GM21360 (cell line): ENCODE results near the gene ATP2A2.
"Not testable (repeated sequence)": the region's sequence is repeated elsewhere in the genome, so short reads cannot be mapped to it uniquely, and the experiment has no call there.

ENCODE experiments used
- ATAC-seq: cut with Tn5 transposase; IDR thresholded peaks from one replicate; pipeline ENCODE4 v1.9.1; 2021; ENCODE audit warnings: mild to moderate bottlenecking, moderate library complexity; ENCODE audit not compliant: unreplicated experiment

The ATP2A2 gene

DNA sequence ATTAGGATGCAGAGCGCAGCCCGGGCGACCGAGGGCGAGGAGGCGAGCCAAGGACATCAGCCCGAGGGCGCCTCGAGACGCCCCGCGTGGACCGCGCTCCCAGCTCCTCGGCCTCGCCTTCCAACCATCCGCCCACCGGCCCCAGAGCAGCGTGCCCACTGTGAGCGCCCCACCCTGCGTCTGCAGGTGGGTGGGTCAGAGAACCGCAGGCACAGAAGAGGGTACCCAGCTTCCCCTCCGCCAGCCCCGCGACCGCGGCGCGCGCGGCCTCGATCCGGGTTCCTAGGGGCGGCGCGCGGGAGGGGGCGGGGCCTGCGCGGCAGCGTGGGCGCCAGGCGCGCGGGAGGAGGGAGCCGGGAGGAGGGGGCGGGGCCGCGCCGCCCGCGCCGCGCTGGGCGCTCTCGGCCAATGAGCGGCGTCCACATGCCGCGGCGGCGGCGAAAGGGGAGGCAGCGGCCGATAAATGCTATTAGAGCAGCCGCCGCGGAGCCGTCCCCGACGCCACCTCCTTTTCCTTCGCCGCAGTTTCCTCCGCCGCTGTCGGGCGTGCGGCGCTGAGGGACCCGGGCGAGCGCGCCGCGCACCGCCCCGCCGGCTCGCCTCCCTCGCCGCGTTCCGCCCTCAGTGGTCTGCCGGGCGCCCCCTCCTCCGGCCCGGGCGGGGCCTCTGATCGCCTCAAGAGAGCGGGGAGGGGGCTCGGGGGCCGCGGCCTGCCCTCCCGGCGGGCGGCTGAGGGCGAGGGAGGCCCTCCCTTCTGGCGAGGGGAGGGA lies at the start of gene ATP2A2:
Gene ATP2A2 (plus strand): TSS at position 469 of the 770 bp plus-strand sequence. CDS start 543 bp downstream, outside the sequence.
- peak; percentile 74 for ATAC-seq

DNA sequence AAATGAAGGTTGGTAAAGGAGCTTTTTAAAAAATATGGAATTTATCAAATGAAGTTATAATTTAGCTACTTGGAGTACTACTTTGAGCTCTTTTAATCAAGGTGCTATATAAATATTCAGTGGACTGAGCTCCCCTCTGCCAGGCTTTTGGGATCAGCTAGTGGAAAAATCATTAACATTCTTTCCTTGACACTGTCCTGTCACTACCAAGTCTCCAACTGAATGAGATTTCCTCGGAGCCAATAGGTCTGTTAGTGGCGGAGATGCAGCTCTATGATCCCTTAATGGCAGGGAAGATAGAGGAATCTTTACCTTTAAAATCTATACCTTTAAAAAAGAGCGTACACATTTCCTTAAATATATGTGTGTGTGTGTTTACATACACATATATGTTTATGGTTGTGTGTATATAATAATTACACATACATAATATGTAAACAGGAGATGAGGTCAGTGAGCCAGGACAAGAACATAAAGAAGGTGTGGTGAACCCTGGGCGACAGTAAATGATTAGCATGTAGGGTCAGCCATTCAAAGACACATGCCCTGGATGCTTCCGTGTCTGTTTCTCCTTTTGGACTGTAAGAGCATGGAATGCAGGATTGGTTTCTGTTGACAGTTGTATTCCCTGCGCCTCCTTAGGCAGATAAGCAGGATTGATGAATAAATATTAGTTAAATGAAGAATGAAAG lies 47.7 kb upstream of the ATP2A2 start:
- no peak for ATAC-seq

DNA sequence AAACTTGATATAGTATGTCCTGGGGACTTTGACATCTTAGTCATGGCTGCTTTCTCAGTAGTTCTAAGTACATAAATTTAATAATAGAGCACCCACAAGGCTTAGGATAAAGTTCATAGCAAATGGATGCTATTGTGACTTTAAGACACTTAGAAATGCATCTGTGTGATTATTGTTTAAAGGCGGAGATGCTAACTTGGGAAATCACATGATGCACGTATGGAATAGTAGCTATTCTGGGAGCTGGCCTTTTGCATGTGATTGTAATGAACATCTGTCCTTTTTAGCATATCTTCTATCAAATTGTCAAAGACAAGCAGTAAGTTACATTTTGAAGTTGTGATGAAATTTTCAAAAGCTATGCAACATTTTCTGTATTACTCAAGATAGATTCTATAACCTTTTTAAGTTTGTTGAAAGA lies 46.7 kb upstream of the ATP2A2 start:
- no peak for ATAC-seq

DNA sequence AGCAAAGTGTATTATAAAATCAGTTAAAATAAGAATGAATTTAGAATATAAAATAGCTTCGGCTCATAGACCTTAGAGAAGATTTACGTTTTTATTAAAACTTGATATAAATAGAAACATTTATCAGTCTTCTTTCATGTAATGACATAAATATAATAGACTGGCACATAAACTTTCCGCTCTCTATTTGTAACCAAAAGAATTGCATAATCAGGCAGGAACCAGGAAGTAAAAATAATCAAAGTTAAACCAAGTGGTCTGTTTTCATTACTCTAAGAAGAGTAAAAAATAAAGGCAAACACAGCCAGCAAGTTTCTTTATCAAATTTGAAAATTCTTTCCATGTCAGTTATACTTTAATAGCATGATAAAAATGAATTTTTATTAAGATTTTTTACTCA lies 46.3 kb upstream of the ATP2A2 start:
- ATAC-seq, result no peak

DNA sequence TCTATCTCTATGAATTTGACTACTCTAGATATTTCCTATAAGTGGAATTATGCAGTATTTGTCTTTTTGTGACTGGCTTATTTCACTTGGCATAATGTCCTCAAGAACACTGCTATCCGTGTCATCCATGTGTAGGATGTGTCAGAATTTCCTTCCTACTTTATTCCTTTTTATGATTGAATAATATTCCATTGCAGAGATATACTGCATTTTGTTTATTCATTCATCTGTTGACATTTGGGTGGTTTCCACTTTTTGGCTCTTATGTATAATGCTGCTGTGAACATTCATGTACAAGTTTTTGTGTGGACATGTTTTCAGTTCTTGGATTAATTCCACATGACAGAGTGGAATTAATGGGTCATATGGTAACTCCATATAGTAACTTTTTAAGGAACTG lies 45.7 kb upstream of the ATP2A2 start:
- ATAC-seq, result no peak

DNA sequence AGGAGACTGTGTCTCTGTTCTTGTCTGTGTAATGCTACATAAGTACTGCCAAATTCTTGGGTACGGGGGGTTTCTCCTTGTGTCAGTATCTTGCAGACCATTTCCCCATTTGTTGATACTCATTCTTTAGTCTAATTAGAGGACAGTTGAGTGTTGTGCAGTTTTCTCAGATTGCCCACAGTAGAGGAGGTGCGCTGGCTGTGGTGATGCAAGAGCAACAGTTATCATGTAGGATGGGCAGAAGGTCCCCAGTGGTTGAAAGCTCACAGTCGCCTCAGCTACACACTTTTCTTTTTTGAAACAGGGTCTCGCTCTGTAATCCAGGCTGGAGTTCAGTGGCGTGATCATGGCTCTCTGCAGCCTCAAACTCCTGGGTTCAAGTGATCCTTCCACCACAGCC lies 37.8 kb upstream of the ATP2A2 start:
- ATAC-seq, result no peak

DNA sequence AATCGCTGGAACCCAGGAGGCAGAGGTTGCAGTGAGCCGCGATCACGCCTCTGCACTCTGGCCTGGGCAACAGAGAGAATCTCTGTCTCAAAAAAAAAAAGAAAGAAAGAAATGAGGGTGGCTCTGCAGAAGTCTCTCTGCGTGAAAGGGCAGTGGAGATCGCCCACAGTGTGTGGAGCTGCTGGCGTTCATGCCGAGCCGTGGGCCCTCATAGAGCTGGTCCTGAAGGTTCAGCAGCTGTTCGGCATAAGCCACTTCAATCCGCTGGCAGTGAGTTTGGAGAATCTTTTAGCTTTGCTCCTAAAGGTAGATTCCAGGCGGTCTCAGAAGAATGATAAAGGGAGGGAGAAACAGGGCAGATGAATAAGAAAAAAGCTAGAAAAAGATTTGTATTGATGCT lies 36.7 kb upstream of the ATP2A2 start:
- ATAC-seq, result no peak

DNA sequence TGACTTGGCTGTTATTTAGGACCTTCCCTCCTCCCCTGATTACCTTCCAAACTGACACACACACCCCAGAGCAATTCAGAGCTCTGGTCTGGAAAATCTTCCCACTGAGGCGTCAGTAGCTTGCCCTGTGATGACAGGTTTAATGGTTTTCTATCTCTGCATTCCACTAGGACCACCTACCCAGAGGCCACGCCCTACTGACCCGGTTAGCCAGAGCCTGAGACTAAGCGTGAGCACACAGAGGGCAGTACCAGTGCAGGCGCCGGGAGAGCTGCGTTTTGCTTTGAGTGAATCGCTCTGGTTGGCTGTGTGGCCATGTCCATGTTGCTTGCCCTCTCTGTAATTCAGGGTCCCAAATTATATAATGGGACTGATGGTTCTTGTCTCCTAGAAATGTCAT lies 36.2 kb upstream of the ATP2A2 start:
- no peak for ATAC-seq

DNA sequence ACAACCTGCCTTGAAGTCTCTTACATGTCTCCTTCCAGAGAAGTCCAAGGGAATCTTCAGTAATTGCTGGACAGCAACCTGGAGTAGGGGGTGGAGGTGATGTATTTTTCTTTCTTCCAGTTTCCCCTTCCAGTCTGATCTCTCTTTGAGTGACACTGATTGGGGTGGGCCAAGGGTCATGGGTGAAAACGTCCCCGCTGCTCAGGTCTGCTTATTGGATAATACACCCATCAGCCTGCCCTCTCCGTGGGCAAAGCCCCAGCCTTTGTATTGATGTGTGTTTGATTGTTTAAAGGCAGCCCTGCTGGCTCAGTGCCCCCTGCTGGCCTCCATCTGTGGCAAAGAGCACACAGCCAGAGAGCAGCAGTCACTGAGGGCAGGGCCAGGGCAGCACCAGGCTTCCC lies 35.7 kb upstream of the ATP2A2 start:
- no peak for ATAC-seq

DNA sequence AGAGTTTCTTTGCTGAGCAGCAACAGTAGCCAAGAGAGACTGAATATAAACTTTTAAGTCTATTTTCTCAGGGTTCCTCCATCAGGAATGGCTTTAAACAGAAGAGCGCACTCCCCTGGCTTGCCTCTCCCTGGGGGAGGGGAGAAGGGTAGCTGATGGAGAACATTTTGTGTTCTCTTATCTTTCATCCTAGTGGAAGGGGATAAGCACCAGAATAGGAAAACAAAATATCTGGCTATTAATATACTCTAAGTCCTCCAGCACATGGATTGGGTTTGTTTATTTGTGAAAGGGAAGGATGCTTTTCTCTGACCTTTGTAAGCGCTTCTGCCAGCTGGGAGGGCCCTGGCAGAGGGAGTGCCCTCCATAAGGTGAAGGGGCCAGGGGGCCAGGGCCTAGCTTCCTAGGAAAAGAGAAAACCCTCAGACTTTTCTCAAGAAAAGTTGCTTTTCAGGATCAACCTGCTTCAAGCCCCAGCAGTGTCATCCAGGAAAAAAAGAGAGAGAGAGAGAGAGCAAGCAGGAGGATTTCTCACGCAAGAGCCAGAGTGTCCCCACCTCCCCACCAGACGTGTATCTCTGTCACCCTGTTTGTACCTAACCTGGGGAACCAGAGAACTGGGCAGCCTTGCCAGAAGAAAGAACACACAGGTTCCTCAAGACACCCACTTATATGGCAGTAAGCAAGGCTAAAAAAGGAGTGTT lies 34.3 kb upstream of the ATP2A2 start:
- no peak for ATAC-seq

DNA sequence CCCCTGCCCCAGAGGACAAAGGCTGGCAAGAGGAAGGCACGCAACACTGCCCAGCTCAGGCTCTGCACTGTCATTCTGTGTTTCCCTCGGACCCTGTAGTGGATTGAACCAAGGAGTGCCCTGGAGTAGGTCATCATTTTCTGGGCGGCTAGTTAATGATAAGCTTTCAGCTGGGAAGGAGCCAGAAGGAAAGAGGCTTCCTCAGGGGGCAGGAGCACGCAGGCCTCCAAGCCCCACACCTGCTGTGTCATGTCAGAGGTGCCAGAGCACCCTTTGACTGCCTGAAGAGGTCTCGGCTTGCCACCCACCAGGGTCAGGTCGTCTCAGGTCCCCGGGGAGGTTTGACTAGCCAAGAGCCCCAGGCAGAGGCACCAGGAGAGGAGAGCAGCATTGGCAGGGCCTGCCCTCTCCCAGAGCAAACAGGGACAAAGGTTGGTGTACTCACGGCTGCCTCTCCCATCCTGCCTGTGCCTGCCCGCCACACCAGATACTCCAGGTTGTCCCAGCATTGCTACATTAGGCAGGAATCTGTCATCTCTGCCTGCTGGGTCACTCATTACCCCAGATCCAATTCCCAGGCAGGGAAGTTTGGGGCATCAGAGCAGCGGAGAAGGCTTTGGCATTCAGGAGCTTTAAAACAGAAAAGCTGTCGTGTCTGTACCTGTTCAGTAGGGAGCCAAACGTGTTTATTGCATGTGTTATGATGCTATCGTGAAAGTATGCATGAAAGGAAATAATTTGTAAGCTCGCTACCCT lies 33.5 kb upstream of the ATP2A2 start:
- ATAC-seq, result no peak

DNA sequence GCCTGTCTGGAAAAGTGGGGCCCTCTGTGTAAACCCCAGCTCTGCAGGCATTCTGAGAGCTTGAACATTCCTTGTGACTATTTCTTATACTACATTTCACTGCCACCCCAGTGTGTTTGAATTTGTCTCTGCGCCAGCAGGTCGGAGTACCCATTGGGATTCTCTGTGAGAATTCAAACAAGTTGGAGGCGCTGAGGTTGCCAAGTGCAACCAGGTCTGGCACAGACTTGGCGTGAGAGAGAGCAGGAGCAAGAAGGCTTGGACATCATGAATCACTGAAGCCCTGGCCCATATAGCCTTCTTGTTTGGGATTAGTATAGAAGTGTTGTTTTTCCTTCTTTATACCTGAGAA lies 33.0 kb upstream of the ATP2A2 start:
- ATAC-seq, result no peak

DNA sequence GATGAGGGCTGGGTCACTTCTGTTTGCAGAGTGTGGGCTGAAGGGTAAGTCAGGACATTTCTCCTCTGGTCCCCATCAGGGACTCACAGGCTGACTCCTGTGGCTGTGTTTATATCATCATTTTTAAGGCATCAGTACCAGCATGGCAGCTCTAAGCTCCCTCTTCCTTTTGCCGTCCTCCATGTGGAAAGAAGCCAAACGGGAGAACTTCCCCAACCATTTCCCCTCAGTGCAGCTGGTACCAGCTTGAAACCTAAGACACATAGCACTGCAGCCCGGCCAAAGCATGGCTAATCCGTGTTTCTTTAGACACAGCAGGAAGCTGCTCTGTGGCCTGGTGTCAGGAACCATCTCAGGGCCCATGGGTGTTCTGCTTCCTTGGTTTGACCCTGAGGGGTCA lies 31.9 kb upstream of the ATP2A2 start:
- ATAC-seq, result no peak

DNA sequence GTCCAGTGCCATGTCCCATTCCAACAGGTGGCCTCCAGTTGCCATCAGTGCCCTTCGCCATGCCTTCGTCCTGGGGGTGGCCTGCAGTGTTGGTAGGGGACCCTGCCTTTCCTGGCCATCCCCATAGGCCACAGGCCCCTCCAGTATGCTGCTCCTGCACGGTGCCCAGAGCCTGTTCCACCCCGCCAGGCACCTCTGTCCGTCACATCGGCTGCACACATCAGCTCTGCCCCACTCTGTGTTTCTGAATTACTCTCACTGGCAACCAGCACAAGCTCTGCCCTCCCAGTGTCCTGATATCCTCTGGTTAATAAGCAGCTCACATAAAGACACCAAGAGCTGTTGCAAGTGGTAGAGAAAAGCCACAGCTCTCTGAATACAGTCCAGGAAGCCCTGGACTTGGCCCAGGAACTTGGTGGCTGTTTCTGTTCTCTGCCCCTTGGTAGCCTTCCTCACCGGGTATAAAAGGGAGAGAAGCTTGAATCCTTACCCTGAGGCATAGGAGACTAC lies 31.3 kb upstream of the ATP2A2 start:
- ATAC-seq, result no peak

DNA sequence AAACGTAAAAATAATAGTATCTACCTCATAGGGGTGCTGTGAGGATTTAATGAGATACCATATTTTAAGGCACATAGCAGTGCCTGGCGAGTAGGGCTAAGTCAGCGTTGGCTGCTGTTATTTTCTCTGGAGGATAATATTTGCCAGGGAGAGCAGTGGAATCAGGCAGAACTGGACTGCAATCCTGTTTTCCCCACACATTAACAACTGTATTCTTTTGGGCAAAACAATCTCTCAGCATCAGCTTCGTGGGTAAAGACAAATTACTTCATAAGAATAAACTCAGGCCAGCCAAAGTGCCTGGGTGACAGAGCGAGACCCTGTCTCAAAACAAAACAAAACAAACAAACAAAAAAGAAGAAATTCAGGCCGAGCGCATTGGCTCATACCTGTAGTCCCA lies 29.7 kb upstream of the ATP2A2 start:
- no peak for ATAC-seq

DNA sequence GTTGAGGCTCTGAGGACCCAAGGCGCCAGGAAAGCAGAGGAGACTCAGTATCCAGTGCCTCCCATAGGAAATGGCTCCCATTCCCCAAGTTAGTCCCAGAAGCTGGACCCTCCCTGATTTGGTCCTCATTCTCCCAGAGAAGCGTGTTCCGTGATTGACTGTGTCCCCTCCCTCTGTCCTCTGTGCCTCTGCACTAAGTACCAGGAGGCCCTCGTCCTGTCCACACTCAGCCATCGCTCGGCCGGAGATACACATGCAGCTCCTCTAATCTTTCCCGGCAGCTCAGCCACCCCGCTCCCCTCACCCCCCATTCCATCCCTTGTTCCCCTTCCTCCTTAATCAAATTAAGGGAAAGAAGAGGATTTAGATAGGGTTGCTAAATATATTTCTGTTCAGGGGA lies 28.3 kb upstream of the ATP2A2 start:
- ATAC-seq, result no peak

DNA sequence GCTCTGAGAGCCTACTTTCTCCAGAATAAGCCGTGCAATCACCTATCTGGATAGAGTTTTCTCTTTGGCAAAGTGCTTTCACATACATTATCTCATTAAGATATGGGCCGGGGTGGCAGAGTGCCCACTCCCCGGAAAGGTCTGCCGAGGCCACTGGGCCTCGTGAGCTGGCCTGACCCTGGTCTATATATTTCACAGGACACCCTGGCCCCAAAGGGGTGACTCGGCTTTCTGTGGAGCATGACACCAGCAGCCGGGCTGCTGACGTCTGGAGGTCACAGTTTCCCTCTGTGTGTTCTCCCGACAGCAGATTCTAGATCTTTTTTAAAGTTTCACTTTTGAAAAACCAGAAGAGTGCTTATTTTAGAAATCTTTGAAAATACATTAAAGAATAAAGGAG lies 27.9 kb upstream of the ATP2A2 start:
- no peak for ATAC-seq

DNA sequence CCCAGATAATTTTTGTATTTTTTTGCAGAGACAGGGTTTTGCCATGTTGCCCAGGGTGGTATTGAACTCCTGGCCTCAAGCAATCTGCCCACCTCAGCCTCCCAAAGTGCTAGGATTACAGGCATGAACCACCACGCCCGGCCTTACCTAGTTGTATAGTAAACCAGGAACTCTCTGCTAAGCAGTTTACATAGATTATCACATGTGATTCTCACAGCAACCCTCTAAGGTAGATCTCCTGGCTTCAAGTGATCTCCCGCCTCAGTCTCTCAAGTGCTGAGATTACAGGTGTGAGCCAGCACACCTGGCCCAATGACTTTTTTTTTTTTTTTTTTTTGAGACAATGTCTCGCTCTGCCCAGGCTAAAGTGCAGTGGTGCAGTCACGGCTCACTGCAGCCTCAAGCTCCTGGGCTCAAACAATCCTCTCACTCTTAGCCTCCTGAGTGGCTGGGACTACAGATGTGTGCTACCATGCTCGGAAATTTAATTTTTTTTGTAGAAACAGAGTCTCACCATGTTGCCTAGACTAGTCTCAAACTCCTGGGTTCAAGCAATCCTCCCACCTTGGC lies 26.0 kb upstream of the ATP2A2 start:
- no peak for ATAC-seq

DNA sequence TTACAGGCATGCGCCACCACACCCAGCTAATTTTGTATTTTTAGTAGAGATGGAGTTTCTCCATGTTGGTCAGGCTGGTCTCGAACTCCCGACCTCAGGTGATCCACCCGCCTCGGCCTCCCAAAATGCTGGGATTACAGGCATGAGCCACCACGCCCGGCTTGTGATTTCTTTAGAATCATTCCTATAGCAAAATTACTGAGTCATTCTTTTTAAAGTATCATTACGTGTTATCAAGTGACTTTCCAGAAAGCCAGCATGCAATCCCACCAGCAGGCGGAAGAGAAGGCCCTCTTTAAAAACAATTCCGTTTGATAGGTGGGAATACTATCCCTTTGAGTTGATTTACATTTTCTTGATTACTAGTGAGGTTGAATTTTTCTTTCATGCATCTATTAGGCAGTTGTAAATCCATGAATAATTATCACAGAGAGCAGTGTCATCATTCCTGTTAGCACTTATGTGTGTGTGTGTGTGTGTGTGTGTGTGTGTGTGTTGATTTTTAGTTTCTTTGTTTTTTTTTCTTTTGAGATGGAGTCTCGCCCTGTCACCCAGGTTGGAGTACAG lies 25.1 kb upstream of the ATP2A2 start:
- not testable (repeated sequence) for ATAC-seq

DNA sequence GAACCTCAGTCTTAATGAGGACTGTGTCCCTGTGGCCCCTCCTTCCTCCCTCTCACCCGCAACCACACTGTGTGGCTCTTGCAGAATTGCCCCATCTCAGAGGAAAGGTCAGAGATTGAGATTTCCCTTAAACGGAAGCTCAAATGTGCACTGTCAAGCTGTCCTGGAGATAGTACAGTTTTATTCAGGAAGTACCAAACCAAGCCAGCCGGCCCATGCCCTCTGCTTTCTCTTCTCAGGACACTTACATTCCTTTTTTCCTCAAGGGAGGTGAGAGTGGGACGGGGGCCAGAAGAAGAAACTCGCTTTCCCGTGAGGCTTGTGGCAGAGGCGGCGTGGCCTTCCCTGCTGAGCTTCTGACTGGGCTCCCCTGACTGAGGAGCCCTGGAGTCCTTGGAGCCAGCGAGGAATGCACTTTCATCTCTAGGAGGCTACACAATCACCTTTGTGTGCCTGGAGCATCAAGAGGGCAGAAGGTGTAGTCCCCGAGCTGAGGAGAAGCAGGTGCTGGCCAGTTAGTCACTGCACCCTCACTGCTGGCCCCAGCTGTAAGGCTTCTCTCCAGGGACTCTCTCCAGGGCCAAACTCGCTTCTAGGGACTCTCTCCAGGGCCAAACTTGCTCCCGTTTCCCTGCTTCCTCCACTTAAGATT lies 24.1 kb upstream of the ATP2A2 start:
- no peak for ATAC-seq
